Mesodermal cell (in vitro differentiated cells): ENCODE measurements around the gene CPT1A.

ENCODE experiments used
- H3K27ac ChIP-seq: 2 replicates; pipeline ENCODE4 v1.7.0; 2013; ENCODE audit warnings: mild to moderate bottlenecking, low read depth, low read length, moderate library complexity; ENCODE audit not compliant: severe bottlenecking
- H3K36me3 ChIP-seq: 2 replicates; pipeline ENCODE4 v1.7.1; 2013; ENCODE audit warnings: mild to moderate bottlenecking, low read length, moderate library complexity; ENCODE audit not compliant: control insufficient read depth, insufficient read depth
- H3K4me1 ChIP-seq: one replicate; pipeline ENCODE4 v1.7.1; 2013; ENCODE audit warnings: mild to moderate bottlenecking, low read length; ENCODE audit not compliant: insufficient read depth, control insufficient read depth, poor library complexity, severe bottlenecking
- H3K4me3 ChIP-seq: 2 replicates; pipeline ENCODE4 v1.7.0; 2013; ENCODE audit warnings: low read length, control low read depth, mild to moderate bottlenecking; ENCODE audit not compliant: insufficient read depth, poor library complexity, severe bottlenecking; ENCODE audit errors: extremely low read depth
- H3K9me3 ChIP-seq: 2 replicates; pipeline ENCODE4 v1.7.1; 2013; ENCODE audit warnings: mild to moderate bottlenecking, low read length, moderate library complexity; ENCODE audit not compliant: control insufficient read depth
- WGBS, 2 experiments: methylation state at CpG; one replicate each; pipeline ENCODE4 v1.1.5; 2013; ENCODE audit warnings: missing lambda C conversion rate in 2 of 2; ENCODE audit not compliant: insufficient coverage in 2 of 2; 5-methylcytosine and 5-hydroxymethylcytosine counted together

Gene CPT1A

GRCh38 chr11:68828155-68828931, 13.4 kb downstream of the CPT1A start:
- Histone ChIP-seq H3K4me3 (no peak overlapping the region), H3K27ac (no peak overlapping the region), H3K4me1 (no peaks in the 10 kb centered on the region), H3K36me3 (no peaks in the 10 kb centered on the region), H3K9me3 (no peaks in the 10 kb centered on the region)
- WGBS, 2 experiments, result 91 to 92% methylated on average over 16 to 17 of the region's 20 CpGs

GRCh38 chr11:68827733-68828132, 14.0 kb downstream of the CPT1A start:
- Histone ChIP-seq H3K36me3 (no peaks in the 10 kb centered on the region), H3K4me3 (no peak overlapping the region), H3K4me1 (no peaks in the 10 kb centered on the region), H3K27ac (no peak overlapping the region), H3K9me3 (no peaks in the 10 kb centered on the region)
- 80 to 88% methylated on average over 8 of the region's 8 CpGs for WGBS, 2 experiments

GRCh38 chr11:68826726-68827125, 15.0 kb downstream of the CPT1A start:
- no peaks in the 10 kb centered on the region for H3K9me3 ChIP-seq
- H3K27ac ChIP-seq, result no peak overlapping the region

GRCh38 chr11:68825571-68825970, 16.1 kb downstream of the CPT1A start:
- Histone ChIP-seq H3K4me3 (no peak overlapping the region), H3K9me3 (no peaks in the 10 kb centered on the region), H3K36me3 (no peaks in the 10 kb centered on the region), H3K27ac (no peak overlapping the region), H3K4me1 (no peaks in the 10 kb centered on the region)
- WGBS, 2 experiments, result 76 to 89% methylated on average over 4 of the region's 7 CpGs

More at GRCh38 chr11:68826726-68827125, 15.0 kb downstream of the CPT1A start:
- WGBS, 2 experiments, result 82 to 88% methylated on average over 3 to 5 of the region's 9 CpGs
- H3K4me1 ChIP-seq, result no peaks in the 10 kb centered on the region
- no peaks in the 10 kb centered on the region for H3K36me3 ChIP-seq
- H3K4me3 ChIP-seq, result no peak overlapping the region

GRCh38 chr11:68822546-68822945, 19.2 kb downstream of the CPT1A start:
- Histone ChIP-seq H3K4me3 (no peak overlapping the region), H3K4me1 (no peaks in the 10 kb centered on the region), H3K36me3 (no peaks in the 10 kb centered on the region), H3K9me3 (no peaks in the 10 kb centered on the region), H3K27ac (no peak overlapping the region)
- WGBS, 2 experiments, result 92 to 97% methylated on average over 3 of the region's 5 CpGs

- no peaks in the 10 kb centered on the region for H3K36me3 ChIP-seq
- H3K4me1 ChIP-seq, result no peaks in the 10 kb centered on the region
- WGBS, 2 experiments, result 65 to 76% methylated on average over 2 to 4 of the region's 4 CpGs
- no peak overlapping the region for H3K4me3 ChIP-seq
- no peaks in the 10 kb centered on the region for H3K9me3 ChIP-seq
- no peak overlapping the region for H3K27ac ChIP-seq
Observed at GRCh38 chr11:68821670-68822069, 20.0 kb downstream of the CPT1A start.

GRCh38 chr11:68819362-68819761, 22.4 kb downstream of the CPT1A start:
- 74 to 84% methylated on average over 6 to 7 of the region's 10 CpGs for WGBS, 2 experiments
- Histone ChIP-seq H3K36me3 (no peaks in the 10 kb centered on the region), H3K9me3 (no peaks in the 10 kb centered on the region), H3K27ac (no peak overlapping the region), H3K4me3 (no peak overlapping the region), H3K4me1 (no peaks in the 10 kb centered on the region)

GRCh38 chr11:68818181-68818580, 23.5 kb downstream of the CPT1A start:
- no peaks in the 10 kb centered on the region for H3K4me1 ChIP-seq
- WGBS, 2 experiments, result 91 to 92% methylated on average over 6 of the region's 7 CpGs
- no peaks in the 10 kb centered on the region for H3K9me3 ChIP-seq
- H3K36me3 ChIP-seq, result no peaks in the 10 kb centered on the region
- no peak overlapping the region for H3K27ac ChIP-seq
- H3K4me3 ChIP-seq, result no peak overlapping the region

GRCh38 chr11:68817554-68817953, 24.2 kb downstream of the CPT1A start:
- Histone ChIP-seq H3K9me3 (no peaks in the 10 kb centered on the region), H3K36me3 (no peaks in the 10 kb centered on the region), H3K4me3 (no peak overlapping the region), H3K27ac (no peak overlapping the region), H3K4me1 (no peaks in the 10 kb centered on the region)
- WGBS, 2 experiments, result 81 to 91% methylated on average over 2 to 3 of the region's 4 CpGs

GRCh38 chr11:68816917-68817419, 24.7 kb downstream of the CPT1A start:
- Histone ChIP-seq H3K4me3 (no peak overlapping the region), H3K36me3 (no peaks in the 10 kb centered on the region), H3K9me3 (no peaks in the 10 kb centered on the region), H3K27ac (no peak overlapping the region), H3K4me1 (no peaks in the 10 kb centered on the region)
- WGBS, 2 experiments, result 86 to 89% methylated on average over 4 to 5 of the region's 7 CpGs

GRCh38 chr11:68816251-68816776, 25.4 kb downstream of the CPT1A start:
- H3K36me3 ChIP-seq, result no peaks in the 10 kb centered on the region
- H3K9me3 ChIP-seq, result no peaks in the 10 kb centered on the region
- H3K4me1 ChIP-seq, result no peaks in the 10 kb centered on the region
- no peak overlapping the region for H3K4me3 ChIP-seq
- no peak overlapping the region for H3K27ac ChIP-seq
- 90 to 93% methylated on average over 18 to 19 of the region's 22 CpGs for WGBS, 2 experiments
